HEK293 (cell line): ENCODE results near the gene MAP3K9.

Experiments
- ZBTB1 ChIP-seq: fragments of 450-650 bp; formaldehyde crosslinking; IDR thresholded peaks from 2 replicates; pipeline ENCODE4 v1.5.1; 2016; ENCODE audit warnings: missing biosample characterization, missing genetic modification characterization
- ZNF274 ChIP-seq, 2 experiments: fragments of 200-500 bp in 1 of 2; fragments of 450-650 bp in 1 of 2; sonication (Bioruptor generic) in 1 of 2; formaldehyde crosslinking in 1 of 2; IDR thresholded peaks; 2 replicates each; pipeline versions ENCODE4 v1.5.1 to v1.6.1; 2014 to 2016; ENCODE audit warnings: borderline replicate concordance in 1 of 2, inconsistent platforms in 1 of 2, low read length in 1 of 2, missing biosample characterization in 1 of 2, missing genetic modification characterization in 1 of 2
- TF ChIP-seq, protein P1 (sequence below): fragments of 450-650 bp; formaldehyde crosslinking; IDR thresholded peaks from 2 replicates; pipeline ENCODE4 v1.5.1; 2016; ENCODE audit warnings: missing biosample characterization, missing genetic modification characterization
- TF ChIP-seq, protein P2 (sequence below): fragments of 450-650 bp; formaldehyde crosslinking; IDR thresholded peaks from 2 replicates; pipeline ENCODE4 v1.5.1; 2017; ENCODE audit warnings: missing biosample characterization, missing genetic modification characterization
- TF ChIP-seq, protein P3 (sequence below): fragments of 450-650 bp; formaldehyde crosslinking; IDR thresholded peaks from 2 replicates; pipeline ENCODE4 v1.5.1; 2016; ENCODE audit warnings: missing biosample characterization, missing genetic modification characterization, low read depth

DNA sequence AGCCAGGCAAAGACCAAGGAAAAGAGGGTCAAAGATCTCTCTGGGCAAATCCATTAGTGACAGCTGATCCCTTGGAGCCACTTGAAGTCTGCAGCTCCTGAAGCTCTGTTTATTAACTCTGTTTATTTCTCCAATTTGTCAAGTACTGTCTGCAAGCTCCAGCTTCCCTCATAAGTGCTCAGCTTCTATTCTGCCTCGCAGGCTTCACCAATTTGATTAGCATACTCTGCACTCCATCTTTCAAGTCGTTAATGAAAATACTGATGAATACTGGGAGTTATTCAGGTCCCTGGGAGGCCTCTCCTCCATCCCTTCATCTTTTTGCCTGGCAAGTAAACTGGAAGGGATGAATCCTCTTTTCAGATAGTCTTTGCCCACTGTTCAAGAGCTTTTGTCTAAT lies 113.3 kb downstream of the MAP3K9 start:
- TF ChIP-seq ZNF274 (IDR thresholded peaks at IDR 0.05; ENCODE audit: low read length) = no peak
- TF ChIP-seq ZNF274 (tag by site-specific recombination; IDR thresholded peaks at IDR 0.05; ENCODE audit: borderline replicate concordance) = no peak
- TF ChIP-seq ZBTB1 (tag by site-specific recombination) = no peak
- TF ChIP-seq, protein P1, sequence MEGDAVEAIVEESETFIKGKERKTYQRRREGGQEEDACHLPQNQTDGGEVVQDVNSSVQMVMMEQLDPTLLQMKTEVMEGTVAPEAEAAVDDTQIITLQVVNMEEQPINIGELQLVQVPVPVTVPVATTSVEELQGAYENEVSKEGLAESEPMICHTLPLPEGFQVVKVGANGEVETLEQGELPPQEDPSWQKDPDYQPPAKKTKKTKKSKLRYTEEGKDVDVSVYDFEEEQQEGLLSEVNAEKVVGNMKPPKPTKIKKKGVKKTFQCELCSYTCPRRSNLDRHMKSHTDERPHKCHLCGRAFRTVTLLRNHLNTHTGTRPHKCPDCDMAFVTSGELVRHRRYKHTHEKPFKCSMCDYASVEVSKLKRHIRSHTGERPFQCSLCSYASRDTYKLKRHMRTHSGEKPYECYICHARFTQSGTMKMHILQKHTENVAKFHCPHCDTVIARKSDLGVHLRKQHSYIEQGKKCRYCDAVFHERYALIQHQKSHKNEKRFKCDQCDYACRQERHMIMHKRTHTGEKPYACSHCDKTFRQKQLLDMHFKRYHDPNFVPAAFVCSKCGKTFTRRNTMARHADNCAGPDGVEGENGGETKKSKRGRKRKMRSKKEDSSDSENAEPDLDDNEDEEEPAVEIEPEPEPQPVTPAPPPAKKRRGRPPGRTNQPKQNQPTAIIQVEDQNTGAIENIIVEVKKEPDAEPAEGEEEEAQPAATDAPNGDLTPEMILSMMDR = no peak
- TF ChIP-seq, protein P2, sequence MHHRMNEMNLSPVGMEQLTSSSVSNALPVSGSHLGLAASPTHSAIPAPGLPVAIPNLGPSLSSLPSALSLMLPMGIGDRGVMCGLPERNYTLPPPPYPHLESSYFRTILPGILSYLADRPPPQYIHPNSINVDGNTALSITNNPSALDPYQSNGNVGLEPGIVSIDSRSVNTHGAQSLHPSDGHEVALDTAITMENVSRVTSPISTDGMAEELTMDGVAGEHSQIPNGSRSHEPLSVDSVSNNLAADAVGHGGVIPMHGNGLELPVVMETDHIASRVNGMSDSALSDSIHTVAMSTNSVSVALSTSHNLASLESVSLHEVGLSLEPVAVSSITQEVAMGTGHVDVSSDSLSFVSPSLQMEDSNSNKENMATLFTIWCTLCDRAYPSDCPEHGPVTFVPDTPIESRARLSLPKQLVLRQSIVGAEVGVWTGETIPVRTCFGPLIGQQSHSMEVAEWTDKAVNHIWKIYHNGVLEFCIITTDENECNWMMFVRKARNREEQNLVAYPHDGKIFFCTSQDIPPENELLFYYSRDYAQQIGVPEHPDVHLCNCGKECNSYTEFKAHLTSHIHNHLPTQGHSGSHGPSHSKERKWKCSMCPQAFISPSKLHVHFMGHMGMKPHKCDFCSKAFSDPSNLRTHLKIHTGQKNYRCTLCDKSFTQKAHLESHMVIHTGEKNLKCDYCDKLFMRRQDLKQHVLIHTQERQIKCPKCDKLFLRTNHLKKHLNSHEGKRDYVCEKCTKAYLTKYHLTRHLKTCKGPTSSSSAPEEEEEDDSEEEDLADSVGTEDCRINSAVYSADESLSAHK = no peak
- TF ChIP-seq, protein P3, sequence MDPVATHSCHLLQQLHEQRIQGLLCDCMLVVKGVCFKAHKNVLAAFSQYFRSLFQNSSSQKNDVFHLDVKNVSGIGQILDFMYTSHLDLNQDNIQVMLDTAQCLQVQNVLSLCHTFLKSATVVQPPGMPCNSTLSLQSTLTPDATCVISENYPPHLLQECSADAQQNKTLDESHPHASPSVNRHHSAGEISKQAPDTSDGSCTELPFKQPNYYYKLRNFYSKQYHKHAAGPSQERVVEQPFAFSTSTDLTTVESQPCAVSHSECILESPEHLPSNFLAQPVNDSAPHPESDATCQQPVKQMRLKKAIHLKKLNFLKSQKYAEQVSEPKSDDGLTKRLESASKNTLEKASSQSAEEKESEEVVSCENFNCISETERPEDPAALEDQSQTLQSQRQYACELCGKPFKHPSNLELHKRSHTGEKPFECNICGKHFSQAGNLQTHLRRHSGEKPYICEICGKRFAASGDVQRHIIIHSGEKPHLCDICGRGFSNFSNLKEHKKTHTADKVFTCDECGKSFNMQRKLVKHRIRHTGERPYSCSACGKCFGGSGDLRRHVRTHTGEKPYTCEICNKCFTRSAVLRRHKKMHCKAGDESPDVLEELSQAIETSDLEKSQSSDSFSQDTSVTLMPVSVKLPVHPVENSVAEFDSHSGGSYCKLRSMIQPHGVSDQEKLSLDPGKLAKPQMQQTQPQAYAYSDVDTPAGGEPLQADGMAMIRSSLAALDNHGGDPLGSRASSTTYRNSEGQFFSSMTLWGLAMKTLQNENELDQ (tag by site-specific recombination) = no peak
